Activated CD8-positive, alpha-beta memory T cell treated with anti-CD3 and anti-CD28 coated beads, Interleukin-2, amount 50 U/mL, for 1 hour (primary cell): ENCODE data around the gene ZBTB7C.
"Not testable (repeated sequence)": the region's sequence is repeated elsewhere in the genome, so short reads cannot be mapped to it uniquely, and the experiment has no call there.

Experiments used
- DNase-seq: peaks from one replicate; pipeline ENCODE4 v3.0.0-alpha.2; 2020; ENCODE audit errors: extremely low read depth

ZBTB7C gene

DNA sequence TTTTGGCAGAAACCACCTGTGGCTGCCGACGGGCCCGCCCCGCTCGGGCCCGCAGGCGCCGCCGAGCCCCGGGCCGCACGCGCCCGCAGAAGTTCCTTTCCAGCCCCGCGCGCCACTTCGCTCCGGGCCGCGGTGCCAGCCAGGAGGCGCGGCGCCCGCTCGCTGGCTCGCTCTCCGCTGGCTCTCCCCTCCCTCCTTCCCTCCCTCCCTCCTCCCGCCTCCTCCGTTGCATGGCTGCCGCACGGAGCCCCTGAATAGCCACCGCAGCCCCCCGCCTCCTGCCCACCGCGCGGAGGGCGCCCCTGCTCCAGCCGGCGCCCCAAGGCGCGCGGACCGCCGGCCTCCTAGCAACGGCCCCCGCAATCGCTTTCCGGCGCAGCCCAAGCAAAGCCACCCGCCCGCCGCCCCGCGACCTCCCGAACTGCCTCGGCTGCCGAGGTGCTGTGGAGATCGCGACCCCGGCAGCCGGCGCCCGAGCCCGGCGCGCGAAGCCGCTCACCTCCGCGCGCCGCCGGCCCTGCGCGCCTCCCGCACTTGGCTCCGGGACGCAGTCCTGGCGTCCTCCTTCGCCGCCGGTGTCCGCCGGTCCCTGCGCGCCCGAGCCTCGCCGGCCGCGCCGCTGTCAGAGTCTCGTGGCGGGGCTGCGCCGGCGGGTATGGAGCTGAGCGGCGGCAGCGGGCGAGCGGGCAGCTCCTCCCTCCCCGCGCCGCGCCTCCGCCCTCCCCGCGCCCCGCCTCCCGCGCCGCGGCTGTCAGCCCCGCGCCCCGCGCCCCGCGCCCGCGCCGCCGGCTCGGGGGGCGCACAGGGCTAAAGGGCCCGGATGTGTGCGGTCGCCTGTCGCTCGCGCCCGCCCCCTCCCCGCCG lies at the start of gene ZBTB7C:
Gene ZBTB7C, minus strand, starts transcription at position 657 of the 864 bp plus-strand sequence.
- no peak for DNase-seq

DNA sequence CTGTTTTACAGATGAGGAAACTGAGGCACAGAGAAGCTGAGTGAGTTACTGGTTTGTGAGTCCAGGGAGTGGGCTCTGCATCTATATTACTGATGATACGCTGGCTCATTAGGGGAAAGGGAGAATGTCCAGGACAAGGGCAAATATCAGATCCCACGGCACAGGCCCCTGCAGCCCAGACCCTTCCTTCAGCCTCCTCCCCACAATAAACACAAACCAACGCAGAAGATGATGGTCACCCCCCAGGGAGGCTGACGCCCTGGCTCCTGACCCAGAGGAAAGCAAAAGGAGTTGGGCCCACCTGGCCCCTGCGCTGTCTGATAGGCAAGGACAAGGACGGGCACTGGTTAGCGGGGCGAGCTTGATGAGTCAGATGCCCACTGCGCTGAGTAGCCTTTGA lies 47.7 kb upstream of the ZBTB7C start:
- DNase-seq: no peak

DNA sequence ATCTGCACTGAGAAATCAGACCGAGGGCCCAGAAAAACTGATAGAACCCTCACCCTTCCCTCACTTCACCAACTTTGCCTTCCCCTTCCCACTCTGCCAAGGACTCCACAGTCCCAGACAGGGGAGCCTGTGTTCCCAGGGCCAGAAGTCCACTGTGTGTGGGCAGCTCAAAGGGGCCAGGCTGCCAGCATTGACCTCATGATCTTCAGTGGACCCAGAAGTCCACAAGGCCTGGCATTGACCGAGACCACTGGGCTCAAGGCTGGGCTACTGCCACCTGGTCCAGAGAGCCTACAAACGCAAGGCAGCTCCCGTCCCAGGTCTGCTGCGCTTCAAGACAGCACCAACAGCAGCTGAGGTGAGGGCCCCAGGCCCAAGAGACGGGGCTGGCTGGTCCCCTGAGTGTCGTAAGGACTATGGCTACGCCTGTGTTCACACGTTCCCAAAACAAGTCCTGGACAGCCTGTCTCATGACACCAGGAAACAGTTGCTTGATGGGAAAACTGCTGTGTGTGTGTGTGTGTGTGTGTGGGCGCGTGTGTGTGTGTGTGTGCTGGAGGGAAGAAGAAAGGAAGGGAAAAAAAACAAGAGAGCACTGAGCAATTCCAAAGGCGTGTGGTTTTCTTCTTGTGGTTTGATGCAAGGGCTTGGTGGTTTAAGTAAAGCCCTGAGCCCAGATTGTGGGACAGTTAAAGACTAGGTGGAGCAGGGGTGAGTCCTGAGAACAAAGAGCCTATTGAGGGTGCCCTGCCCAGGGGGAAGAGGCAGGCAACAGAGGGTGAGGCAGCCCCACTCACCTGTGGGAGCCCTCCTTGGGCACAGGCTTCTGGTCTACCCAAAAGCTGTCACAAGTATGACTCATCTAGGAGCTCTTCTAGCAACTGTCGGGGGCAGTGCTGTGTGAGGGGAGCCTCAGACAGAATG lies 46.6 kb upstream of the ZBTB7C start:
- DNase-seq: peak; percentile 48

GRCh38 chr18:48454261-48454757 lies 45.1 kb upstream of the ZBTB7C start:
- no peak for DNase-seq

GRCh38 chr18:48453330-48454066 lies 44.3 kb upstream of the ZBTB7C start:
- DNase-seq: no peak

DNA sequence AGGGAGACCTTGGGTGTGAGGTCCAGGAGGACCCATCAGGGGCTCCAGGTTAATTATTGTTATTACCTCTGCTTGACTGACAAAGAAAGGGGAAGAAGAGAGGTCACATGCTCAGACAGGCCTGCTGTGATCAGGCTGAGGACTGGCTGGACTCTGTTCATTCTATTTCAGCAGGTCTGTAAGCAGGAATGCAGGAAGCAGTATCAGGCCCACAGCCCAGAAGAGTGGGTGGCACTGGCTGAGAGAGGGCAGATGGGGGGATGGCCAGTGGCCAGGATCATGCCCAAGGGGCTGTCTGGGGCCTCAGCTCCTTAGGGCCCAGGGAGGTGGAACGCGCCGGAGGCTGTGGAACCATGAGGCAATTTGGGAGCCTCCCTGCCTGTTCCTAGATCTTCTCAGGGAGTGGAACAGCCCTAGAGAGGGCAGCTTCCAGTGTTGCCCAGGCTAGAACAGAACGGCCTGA lies 43.7 kb upstream of the ZBTB7C start:
- no peak for DNase-seq

DNA sequence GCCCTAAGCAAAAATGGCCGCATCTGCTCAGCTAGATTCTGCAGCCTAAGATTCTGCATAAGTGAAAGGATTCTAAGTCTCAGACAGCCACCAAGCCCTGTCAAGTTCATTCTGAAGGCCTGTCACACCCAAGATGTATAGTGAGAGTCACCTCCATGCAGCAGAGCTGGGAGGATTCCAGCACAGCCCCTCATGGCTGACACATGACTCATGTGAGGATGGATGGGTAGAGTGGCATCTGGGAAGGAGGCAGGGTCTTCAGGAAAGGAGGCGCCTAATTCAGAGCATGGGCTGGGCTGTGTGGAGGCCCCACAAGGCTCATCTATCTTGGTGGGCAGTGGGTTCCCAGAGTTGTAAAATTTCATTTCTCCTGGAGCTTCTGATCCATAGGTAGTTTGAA lies 41.5 kb upstream of the ZBTB7C start:
- no peak for DNase-seq

DNA sequence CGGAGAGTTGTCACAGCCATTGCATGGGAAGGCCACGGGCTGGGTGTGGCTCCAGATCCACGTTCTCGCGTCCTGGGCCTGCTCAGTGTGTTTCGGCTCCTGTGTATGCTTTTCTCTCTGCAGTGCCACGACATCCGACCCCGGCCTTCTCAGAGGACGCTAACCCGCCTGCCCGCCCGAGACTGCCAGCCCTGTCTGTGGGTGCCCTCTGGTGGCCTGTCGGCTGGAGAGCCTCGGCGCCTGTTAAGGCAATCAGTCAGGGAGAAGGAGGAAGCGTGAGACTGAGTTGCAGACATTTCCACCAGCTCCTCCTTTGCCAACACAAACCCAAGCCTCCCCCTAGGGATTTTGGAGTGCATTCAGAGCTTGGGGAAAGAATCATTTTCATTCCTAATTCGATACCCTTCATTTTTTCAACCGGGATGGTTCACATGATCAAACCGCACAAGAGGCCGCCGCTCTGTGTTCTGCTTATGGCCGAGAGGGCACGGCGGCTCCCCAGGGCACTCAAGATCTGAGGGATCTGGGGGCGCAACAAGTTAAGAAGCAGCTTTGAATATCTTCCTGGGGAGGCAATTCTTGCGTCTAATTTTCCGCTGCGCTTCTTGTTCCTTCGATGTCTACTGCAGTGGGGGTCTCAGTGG lies 37.5 kb upstream of the ZBTB7C start:
- no peak for DNase-seq

GRCh38 chr18:48445540-48445939 lies 36.4 kb upstream of the ZBTB7C start:
- DNase-seq: peak; percentile 22

- no peak for DNase-seq
Observed at GRCh38 chr18:48442761-48443160, 33.6 kb upstream of the ZBTB7C start.

DNA sequence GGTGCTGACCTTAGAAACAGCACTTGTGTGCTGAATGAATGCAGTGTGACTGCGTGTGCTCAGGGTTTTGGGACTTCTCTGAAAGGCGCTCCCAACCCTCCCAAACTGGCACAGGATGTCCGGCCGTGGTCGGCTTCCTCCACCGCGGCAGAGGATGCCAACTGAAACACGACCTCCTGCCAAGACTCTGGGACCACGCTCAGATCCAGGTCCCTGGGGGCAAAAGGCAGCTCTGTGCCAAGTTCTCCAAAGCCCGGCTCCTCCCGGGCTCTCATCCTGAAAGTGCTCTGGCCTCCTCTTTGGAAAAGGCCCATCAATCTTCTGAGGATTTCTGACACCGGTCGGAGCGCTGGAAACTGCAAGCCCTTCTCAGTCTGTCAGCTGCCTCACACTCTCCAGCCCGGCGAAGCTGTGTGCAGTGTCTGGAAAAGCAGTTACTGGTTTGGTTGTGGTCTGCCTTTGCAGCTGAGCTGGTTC lies 32.3 kb upstream of the ZBTB7C start:
- DNase-seq: no peak

GRCh38 chr18:48440924-48441323 lies 31.7 kb upstream of the ZBTB7C start:
- no peak for DNase-seq

- DNase-seq: no peak
Observed at GRCh38 chr18:48436907-48437306, 27.7 kb upstream of the ZBTB7C start.

GRCh38 chr18:48434382-48434781 lies 25.2 kb upstream of the ZBTB7C start:
- not testable (repeated sequence) for DNase-seq

DNA sequence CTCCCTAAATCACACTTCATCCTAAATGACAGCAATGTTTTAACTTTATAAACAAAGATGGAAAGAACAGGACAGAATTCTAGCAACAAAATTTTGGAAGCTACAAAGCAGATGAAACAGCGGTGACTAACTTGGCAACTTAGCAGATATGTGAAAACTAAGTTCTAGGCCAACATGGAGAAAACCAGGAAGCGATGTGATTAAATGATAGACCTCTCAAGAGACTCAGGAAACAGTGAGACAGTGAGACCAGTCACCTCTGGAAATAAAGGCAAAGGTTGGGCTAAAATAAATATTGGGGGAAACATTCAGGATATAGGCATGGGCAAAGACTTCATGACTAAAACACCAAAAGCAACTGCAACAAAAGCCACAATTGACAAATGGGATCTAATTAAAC lies 24.4 kb upstream of the ZBTB7C start:
- no peak for DNase-seq

DNA sequence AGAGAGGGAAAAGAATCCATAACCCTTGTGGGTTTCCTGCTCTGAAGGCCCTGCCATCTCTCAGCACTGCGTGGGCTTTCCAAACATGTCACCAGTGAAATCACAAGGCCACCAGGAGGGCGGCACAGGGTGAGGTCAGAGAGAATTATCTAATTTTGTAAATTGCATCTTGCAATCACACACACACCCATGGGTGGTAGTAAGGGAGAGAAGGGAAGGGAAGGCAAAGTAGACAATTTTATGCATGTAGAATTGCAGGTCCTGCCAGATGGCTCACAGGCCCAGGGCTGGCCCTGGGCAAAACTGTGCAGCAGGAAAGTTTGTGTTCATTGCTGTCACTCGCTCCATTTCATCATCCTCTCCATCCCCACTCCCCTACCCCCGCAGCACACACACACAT lies 21.0 kb upstream of the ZBTB7C start:
- no peak for DNase-seq

DNA sequence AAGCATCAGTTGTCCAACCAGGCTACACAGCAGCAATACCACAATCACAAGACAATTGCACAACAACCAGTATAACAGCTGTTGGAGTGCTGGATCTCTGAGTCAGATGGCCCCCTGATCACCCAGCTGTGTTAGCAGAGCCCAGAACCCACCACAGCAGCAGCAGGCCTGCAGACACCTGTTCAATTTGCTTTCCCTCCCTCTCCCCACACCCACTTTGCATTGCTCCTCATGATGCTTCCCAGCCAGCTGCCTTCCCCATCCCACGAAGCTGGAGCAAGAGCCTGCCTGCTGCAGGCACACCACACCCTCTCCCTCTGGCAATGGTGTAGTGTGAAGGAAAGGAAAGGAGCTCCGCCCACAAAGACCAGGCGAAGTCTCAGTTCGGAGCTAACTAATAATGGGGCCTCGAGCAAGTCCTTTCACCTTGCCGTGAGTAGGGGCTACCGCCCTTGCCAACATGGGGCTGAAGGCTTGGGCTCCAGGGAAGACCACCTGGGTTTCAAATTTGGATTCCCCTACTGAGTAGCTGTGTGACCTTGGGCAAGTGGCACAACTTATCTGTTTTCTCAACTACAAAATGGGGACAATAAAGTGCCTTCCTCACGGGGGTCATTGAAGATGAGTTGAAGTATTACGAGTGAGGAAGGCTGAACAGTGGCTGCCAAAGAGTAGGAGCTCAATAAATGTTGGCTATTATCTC lies 19.4 kb upstream of the ZBTB7C start:
- DNase-seq: no peak

DNA sequence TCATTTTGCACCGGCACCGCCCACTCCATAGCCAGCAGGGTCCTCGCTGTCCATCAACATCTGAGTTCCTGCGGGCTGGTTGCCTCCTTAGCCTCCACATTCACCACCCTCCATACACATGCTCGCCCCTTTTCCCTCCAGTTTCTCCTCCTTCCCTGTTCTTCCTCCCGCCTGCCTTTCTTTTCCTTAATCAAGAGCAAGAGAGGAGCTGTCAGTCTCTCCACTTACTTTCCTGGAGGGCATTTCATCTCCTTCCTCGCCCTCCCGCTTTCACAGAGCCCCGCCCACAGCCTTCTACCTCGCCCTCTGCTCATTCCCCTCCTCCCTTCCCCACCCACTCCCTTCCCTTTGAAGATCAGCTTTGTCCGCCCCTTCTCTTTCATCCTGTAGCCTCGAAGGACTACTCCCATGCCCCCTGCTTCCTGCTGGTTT lies 13.8 kb upstream of the ZBTB7C start:
- no peak for DNase-seq

DNA sequence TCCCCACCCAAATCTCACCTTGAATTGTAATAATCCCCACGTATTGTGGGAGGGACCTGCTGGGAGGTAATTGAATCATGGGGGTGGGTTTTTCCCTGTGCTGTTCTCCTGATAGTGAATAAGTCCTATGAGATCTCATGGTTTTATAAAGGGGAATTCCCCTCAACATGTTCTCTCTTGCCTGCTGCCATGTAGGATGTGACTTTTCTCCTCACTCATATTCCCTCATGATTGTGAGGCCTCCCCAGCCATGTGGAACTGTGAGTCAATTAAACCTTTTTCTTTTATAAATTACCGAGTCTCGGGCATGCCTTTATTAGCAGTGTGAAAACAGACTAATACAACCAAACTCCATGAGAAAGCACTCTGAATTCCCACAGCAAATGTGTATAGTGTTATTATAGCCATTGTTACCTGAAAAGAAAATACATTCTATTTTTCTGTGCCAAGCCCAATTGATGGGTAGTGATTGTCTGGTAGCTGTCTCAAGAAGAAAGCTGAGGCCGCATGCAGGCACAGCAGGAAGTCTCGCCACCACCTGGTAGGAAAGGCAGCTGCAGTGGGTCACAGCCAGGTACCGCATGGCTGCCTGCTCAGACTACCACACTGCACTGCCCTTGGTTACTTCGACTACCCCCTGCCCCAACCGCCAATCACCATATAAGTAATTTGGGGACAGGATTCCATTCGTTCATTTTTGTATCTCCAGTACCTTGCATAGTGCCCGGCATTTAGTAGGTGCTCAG lies 10.3 kb upstream of the ZBTB7C start:
- no peak for DNase-seq
